ACHN (cell line): ENCODE results near the gene MINDY4.
"Not testable (repeated sequence)": the region's sequence is repeated elsewhere in the genome, so short reads cannot be mapped to it uniquely, and the experiment has no call there.

Experiments
- DNase-seq: peaks from one replicate; pipeline ENCODE4 v3.0.0-alpha.2; 2015
- in situ Hi-C: cut with HindIII; loops from 2 replicates; pipeline ENCODE4 v1.10.0; 2017; ENCODE audit warnings: low sequenced_read_pairs, low pct_ligation_motif_present, low pct_unique_long_range_greater_than_20kb

Gene MINDY4

GRCh38 chr7:30815388-30815854 lies 44.2 kb downstream of the MINDY4 start:
- no peak for DNase-seq
- in situ Hi-C loops = no loop called here

GRCh38 chr7:30815951-30816644 lies 44.9 kb downstream of the MINDY4 start:
- in situ Hi-C loops = no loop called here
- no peak for DNase-seq

GRCh38 chr7:30816645-30817370 lies 45.6 kb downstream of the MINDY4 start:
- no peak for DNase-seq

GRCh38 chr7:30817371-30817767 lies 46.2 kb downstream of the MINDY4 start:
- in situ Hi-C loops = no loop called here
- no peak for DNase-seq

More at GRCh38 chr7:30816645-30817370, 45.6 kb downstream of the MINDY4 start:
- in situ Hi-C loops = no loop called here

GRCh38 chr7:30824821-30825720 lies 53.9 kb downstream of the MINDY4 start:
- DNase-seq = no peak
- in situ Hi-C loops = no loop called here

- no peak for DNase-seq
- in situ Hi-C loops = no loop called here
Measured at GRCh38 chr7:30826181-30826580, 55.0 kb downstream of the MINDY4 start.

GRCh38 chr7:30828591-30828990 lies 57.4 kb downstream of the MINDY4 start:
- in situ Hi-C loops = no loop called here
- DNase-seq = no peak

GRCh38 chr7:30829471-30829870 lies 58.3 kb downstream of the MINDY4 start:
- in situ Hi-C loops = no loop called here
- DNase-seq = no peak

GRCh38 chr7:30831227-30831626 lies 60.0 kb downstream of the MINDY4 start:
- DNase-seq = no peak
- in situ Hi-C loops = no loop called here

GRCh38 chr7:30831936-30832335 lies 60.7 kb downstream of the MINDY4 start:
- in situ Hi-C loops = no loop called here
- DNase-seq = no peak

- DNase-seq, in situ Hi-C loops: not testable (repeated sequence)
Measured at GRCh38 chr7:30834017-30834674, 62.9 kb downstream of the MINDY4 start.

- in situ Hi-C loops = no loop called here
- no peak for DNase-seq
Measured at GRCh38 chr7:30835396-30835915, 64.2 kb downstream of the MINDY4 start.

- no peak for DNase-seq
- in situ Hi-C loops = no loop called here
Measured at GRCh38 chr7:30836991-30837390, 65.8 kb downstream of the MINDY4 start.

GRCh38 chr7:30837581-30837980 lies 66.4 kb downstream of the MINDY4 start:
- DNase-seq = no peak
- in situ Hi-C loops = no loop called here

- in situ Hi-C loops = no loop called here
- DNase-seq = no peak
Measured at GRCh38 chr7:30838008-30838407, 66.8 kb downstream of the MINDY4 start.

GRCh38 chr7:30840141-30841024 lies 69.2 kb downstream of the MINDY4 start:
- in situ Hi-C loops = no loop called here
- no peak for DNase-seq

GRCh38 chr7:30841025-30841735 lies 70.0 kb downstream of the MINDY4 start:
- in situ Hi-C loops = no loop called here

More at GRCh38 chr7:30841025-30841735, 70.0 kb downstream of the MINDY4 start:
- no peak for DNase-seq
